GM21576 (cell line): Measurements from ENCODE around the gene NINL.
A peak's percentile ranks its signal among the peaks of the same experiment; 100 is the strongest.

ENCODE experiments used
- ATAC-seq: cut with Tn5 transposase; IDR thresholded peaks from one replicate; pipeline ENCODE4 v1.9.1; 2021; ENCODE audit warnings: mild to moderate bottlenecking, moderate library complexity; ENCODE audit not compliant: unreplicated experiment

The NINL gene

DNA sequence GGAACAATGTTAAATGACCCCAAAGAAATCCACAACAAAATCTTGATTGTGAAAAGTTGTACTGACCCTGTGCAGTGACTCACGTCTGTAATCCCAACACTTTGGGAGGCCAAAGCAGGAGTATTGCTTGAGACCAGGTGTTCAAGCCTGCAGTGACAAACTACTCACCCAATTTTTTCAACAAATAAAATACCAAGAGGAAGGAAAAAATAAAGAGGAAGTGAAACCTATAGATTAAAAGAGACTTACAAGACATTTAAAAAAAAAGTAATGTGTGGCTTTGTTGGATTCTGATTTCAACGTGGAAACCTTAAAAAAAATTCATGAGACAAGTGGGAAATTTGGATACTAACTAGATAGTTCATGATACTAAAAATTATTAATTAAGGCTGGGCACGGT, 146.0 kb downstream of the NINL start:
- peak; percentile 62 for ATAC-seq

DNA sequence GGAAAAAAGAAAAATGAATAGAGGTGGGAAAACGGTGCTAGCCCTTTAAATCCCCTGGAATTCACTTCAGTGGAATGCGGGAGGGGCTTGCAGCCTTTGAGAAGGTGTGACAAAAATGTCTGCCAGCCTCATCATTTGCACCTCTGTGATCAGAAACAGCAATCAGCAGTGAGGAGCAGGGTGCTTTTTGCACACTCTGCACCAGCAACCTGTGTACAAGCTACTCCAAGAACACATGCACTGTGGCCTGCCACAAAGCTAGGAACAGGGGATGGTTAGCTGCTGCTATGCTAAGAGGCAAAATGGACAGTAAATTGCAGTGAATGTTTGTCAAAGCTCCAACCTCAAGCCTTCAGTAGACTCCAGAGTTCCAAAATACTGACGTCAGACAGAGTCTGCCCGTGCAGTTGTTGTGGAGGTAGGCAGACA, 148.2 kb downstream of the NINL start:
- no peak for ATAC-seq

DNA sequence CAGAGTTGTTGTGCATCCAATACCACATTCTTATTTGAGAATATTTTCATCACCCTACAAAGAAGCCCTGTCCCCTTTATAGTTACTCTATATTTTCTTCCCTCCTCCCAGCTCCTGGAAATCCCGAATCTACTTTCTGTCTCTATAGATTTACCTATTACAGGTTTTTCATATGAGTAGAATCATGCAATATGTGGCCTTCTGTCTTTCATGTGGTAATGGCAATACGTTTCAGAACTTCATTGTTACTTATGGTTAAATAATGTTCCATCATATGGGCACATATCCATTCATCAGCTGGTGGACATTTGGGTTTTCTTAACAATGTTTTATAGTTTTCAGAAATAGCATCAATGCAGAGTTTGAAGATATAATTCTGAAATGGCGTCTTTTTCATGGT, 160.8 kb downstream of the NINL start:
- ATAC-seq = no peak

GRCh38 chr20:25422032-25422431, 163.3 kb downstream of the NINL start:
- no peak for ATAC-seq

- no peak for ATAC-seq
Observed at GRCh38 chr20:25421102-25421501, 164.2 kb downstream of the NINL start.

GRCh38 chr20:25418776-25419175, 166.6 kb downstream of the NINL start:
- no peak for ATAC-seq

DNA sequence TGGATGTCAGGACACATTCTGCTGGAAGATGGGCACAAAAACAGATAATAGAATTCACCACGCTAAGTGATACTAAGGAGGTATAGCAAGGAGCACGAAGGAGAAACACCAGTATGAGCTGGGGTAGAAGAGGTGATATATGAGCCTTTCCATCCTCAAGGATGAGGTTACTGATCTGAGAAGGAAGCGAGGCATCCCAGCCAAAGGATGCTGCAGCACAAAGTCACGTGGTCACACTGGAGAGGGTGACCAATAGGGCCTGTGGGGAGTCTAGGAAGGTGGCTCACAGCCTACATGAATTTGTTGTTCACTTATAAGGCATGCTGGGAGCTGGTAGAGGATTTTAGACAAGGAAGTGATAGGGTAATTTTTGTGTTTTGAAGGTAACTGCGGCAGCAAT, 176.4 kb downstream of the NINL start:
- ATAC-seq = no peak

- no peak for ATAC-seq
Observed at GRCh38 chr20:25408170-25408547, 177.2 kb downstream of the NINL start.

GRCh38 chr20:25407311-25408169, 177.8 kb downstream of the NINL start, which contains the start of gene GINS1:
Gene GINS1, plus strand, starts transcription at chr20:25407673. Its CDS starts 148 bp downstream, at chr20:25407821.
- peak; percentile 90 for ATAC-seq
